MM.1S (cell line): ENCODE results near the gene TMEM250.

Experiments used
- CTCF ChIP-seq: fragments of 300-600 bp; sonication (generic); IDR thresholded peaks from 2 replicates; pipeline ENCODE4 v1.5.1; 2016; ENCODE audit warnings: antibody characterized with exemption, low read length, mixed read lengths
- EZH2 ChIP-seq: fragments of 300-600 bp; sonication (generic); optimal IDR thresholded peaks from 2 replicates; pipeline ENCODE3; 2017; ENCODE audit warnings: low read depth, mild to moderate bottlenecking, antibody characterized with exemption, low read length, mixed read lengths
- EZH2phosphoT487 ChIP-seq: fragments of 300-600 bp; sonication (generic); IDR thresholded peaks from 2 replicates; pipeline ENCODE4 v1.6.1; 2018; ENCODE audit warnings: antibody characterized with exemption, low read length

GRCh38 chr9:136092741-136093140 is 25.9 kb downstream of the TMEM250 start:
- no peak for TF ChIP-seq EZH2phosphoT487
- TF ChIP-seq EZH2 = no peak
- no peak for TF ChIP-seq CTCF
